ENCODE measurements around the gene NUBP2. TPM values are rescaled to one million over a fixed set of nuclear protein-coding genes. Genes with fewer than 3 reads are reported as not detected.

NUBP2 gene
- total RNA-seq, 1 experiment from 2014 or later: 69.4 TPM

- Histone ChIP-seq H2AFZ (ENCODE audit: low read length) (no peak overlapping the region), H4K20me1 (ENCODE audit: control insufficient read depth, insufficient read depth, insufficient read length) (no peaks in the 10 kb centered on the region), H3K79me1 (ENCODE audit: insufficient read depth, low read depth, low read length, poor library complexity, severe bottlenecking) (peaks cover 5% of the 10 kb centered on the region), H3K27ac (ENCODE audit: insufficient read length, low read depth, low read length) (no peak overlapping the region), H3K79me2 (ENCODE audit: insufficient read depth, low read length) (0 out of 2 replicates have a peak, but pooled peaks cover 3% of the 10 kb centered on the region), H3K27me3 (ENCODE audit: insufficient read depth, low read length) (no peaks in the 10 kb centered on the region), H2BK15ac (ENCODE audit: low read depth, low read length) (no peak overlapping the region), H2BK120ac (ENCODE audit: low read depth, low read length, poor library complexity, severe bottlenecking) (no peak overlapping the region), H2BK12ac (ENCODE audit: insufficient read length, low read depth, low read length) (no peak overlapping the region), H2BK5ac (ENCODE audit: insufficient read length, low read length) (no peak overlapping the region), H3K4me2 (ENCODE audit: insufficient read depth, insufficient read length, low read length) (no peak overlapping the region), H4K91ac (ENCODE audit: insufficient read length, low read depth, low read length) (no peak overlapping the region), H3K4me1 (ENCODE audit: insufficient read depth, low read length) (0 out of 2 replicates have a peak, but pooled peaks cover 2% of the 10 kb centered on the region), H3T11ph (ENCODE audit: low read length) (no peak overlapping the region), H3K23ac (ENCODE audit: insufficient read length, low read depth, low read length) (no peak overlapping the region), H3K18ac (ENCODE audit: insufficient read length, low read depth, low read length) (no peak overlapping the region), H4K8ac (replicated peaks; ENCODE audit: insufficient read length, low read depth, low read length) (no peak overlapping the region), H3K23me2 (ENCODE audit: insufficient read length, low read depth, low read length, poor library complexity, severe bottlenecking) (no peaks in the 10 kb centered on the region), H4K5ac (ENCODE audit: insufficient read length, low read depth, low read length) (no peak overlapping the region), H3K56ac (ENCODE audit: insufficient read length, low read depth, low read length) (no peak overlapping the region), H3K9ac (ENCODE audit: extremely low read depth, insufficient read length, low read length) (no peak overlapping the region), H2AK5ac (ENCODE audit: insufficient read length, low read length) (no peak overlapping the region), H3K4ac (ENCODE audit: low read depth, low read length) (no peak overlapping the region), H3K9me3 (ENCODE audit: control insufficient read depth, low read depth, low read length) (no peaks in the 10 kb centered on the region), H3K14ac (ENCODE audit: insufficient read depth, low read length) (no peak overlapping the region), H2BK20ac (ENCODE audit: low read depth, low read length, poor library complexity, severe bottlenecking) (no peak overlapping the region)
- Mint-ChIP-seq H3K4me1 (peaks cover 6 to 9% of the 10 kb centered on the region in 2 experiments; a peak in 3 of 4 replicates), H3K27ac (no peak overlapping the region; a peak in 1 of 7 replicates), H3K36me3 (ENCODE audit: insufficient read depth in 1 of 3, low read depth in 3 of 3) (no peaks in the 10 kb centered on the region; a peak in 2 of 7 replicates), H3K9me3 (no peaks in the 10 kb centered on the region), H3K4me3 (no peak overlapping the region), H3K27me3 (ENCODE audit: low read depth) (peaks cover 8% of the 10 kb centered on the region)
- no peak for DNase-seq
- WGBS (ENCODE audit: extremely low coverage, insufficient read length, low lambda C conversion rate): no CpG with 5 or more reads among the region's 9 CpGs
- no peak for TF ChIP-seq CTCF (conservative IDR thresholded peaks at IDR 0.05)
Measured at GRCh38 chr16:1832838-1833454, 50.2 kb downstream of the NUBP2 start.

Data from H9 (cell line).